Measurements from ENCODE around the gene WDR37.
"Not testable (repeated sequence)": the region's sequence is repeated elsewhere in the genome, so short reads cannot be mapped to it uniquely, and the experiment has no call there.

The WDR37 gene

DNA sequence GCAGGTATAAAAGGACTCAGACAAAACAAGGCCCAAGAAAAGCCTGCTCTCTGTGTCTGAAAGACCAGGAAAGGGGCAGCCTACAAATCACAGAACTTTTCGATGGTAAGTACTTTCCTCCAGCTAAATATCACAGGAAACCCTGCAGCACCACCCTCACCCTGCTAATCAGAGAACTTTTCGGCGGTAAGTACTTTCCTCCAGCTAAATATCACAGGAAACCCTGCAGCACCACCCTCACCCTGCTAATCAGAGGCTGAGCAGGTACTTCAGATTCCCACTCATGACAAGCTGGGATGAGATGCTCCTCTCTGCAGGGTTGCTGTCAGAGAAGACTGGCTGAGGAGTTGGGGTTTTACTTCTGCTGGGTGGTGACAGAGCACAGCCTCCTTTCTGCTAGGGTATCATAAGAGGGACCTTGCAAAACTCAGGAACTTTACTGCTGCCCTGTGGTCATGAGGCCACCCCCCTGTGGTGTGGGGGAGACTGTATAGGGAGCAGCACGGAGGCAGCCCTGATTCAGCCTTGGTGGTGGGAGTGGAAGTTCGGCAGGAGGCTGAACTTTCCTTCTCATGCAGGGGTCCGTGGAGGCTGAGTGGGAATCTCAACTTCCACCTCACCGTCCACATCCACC, 7.2 kb downstream of the WDR37 start:
- Histone ChIP-seq H3K27me3 (ENCODE audit: control insufficient read depth in 3 of 3, insufficient read depth in 3 of 3, low read depth in 1 of 3, low read length in 3 of 3) (no peaks in the 10 kb centered on the region), H4K8ac (ENCODE audit: low read depth, low read length) (no peak overlapping the region), H3K9me3 (replicated peaks in 1 of 2; ENCODE audit: control insufficient read depth in 2 of 2, insufficient read depth in 1 of 2, low read depth in 1 of 2, low read length in 2 of 2) (no peaks in the 10 kb centered on the region), H3K4me2 (ENCODE audit: insufficient read depth, low read length, poor library complexity, severe bottlenecking) (no peak overlapping the region), H3K9ac (ENCODE audit: low read depth, low read length, poor library complexity) (no peak overlapping the region), H3K18ac (ENCODE audit: low read length) (no peak overlapping the region), H2BK5ac (ENCODE audit: low read length) (no peak overlapping the region), H2BK12ac (ENCODE audit: low read length) (no peak overlapping the region), H4K91ac (ENCODE audit: low read depth, low read length, poor library complexity) (no peak overlapping the region), H3K14ac (ENCODE audit: low read length) (no peak overlapping the region), H2AK5ac (ENCODE audit: low read depth, low read length) (no peak overlapping the region), H2BK15ac (ENCODE audit: low read length) (no peak overlapping the region), H3K4me1 (ENCODE audit: control insufficient read depth in 2 of 2, insufficient read depth in 1 of 2, low read depth in 1 of 2, low read length in 2 of 2) (peaks cover 2 to 13% of the 10 kb centered on the region in 2 donors), H3K4ac (ENCODE audit: low read length) (no peak overlapping the region), H3K4me3 (ENCODE audit: low read length in 2 of 2) (no peak overlapping the region), H3K23ac (ENCODE audit: low read depth, low read length, poor library complexity) (no peak overlapping the region), H3K36me3 (replicated peaks in 1 of 2; ENCODE audit: control insufficient read depth in 2 of 2, insufficient read depth in 2 of 2, low read length in 2 of 2) (peaks cover 2 to 3% of the 10 kb centered on the region in 2 donors), H2BK120ac (ENCODE audit: low read depth, low read length) (no peak overlapping the region), H3K27ac (replicated peaks; ENCODE audit: low read length) (no peak overlapping the region), H2AFZ (ENCODE audit: low read length) (no peak overlapping the region), H3K79me1 (ENCODE audit: low read depth, low read length) (peaks cover 2% of the 10 kb centered on the region)
- no CpG with 5 or more reads among the region's 7 CpGs for WGBS, 2 donors (ENCODE audit: extremely low coverage in 2 of 2, insufficient read length in 2 of 2, insufficient replicate concordance in 1 of 2)
- no peak for DNase-seq (ENCODE audit: low spot score)

GRCh38 chr10:1064964-1065247, 8.7 kb downstream of the WDR37 start:
- no peaks in the 10 kb centered on the region for H3K9me3 ChIP-seq (replicated peaks in 1 of 2; ENCODE audit: control insufficient read depth in 2 of 2, insufficient read depth in 1 of 2, low read depth in 1 of 2, low read length in 2 of 2)
- no peak overlapping the region for H2BK15ac ChIP-seq (ENCODE audit: low read length)
- H2AFZ ChIP-seq (ENCODE audit: low read length): no peak overlapping the region
- H3K9ac ChIP-seq (ENCODE audit: low read depth, low read length, poor library complexity): no peak overlapping the region
- H2BK5ac ChIP-seq (ENCODE audit: low read length): no peak overlapping the region
- no peak overlapping the region for H4K8ac ChIP-seq (ENCODE audit: low read depth, low read length)
- no peak overlapping the region for H3K4ac ChIP-seq (ENCODE audit: low read length)
- H3K4me1 ChIP-seq (ENCODE audit: control insufficient read depth in 2 of 2, insufficient read depth in 1 of 2, low read depth in 1 of 2, low read length in 2 of 2): peaks cover 2 to 13% of the 10 kb centered on the region in 2 donors
- no peak overlapping the region for H3K14ac ChIP-seq (ENCODE audit: low read length)
- no peak overlapping the region for H2BK12ac ChIP-seq (ENCODE audit: low read length)
- 100% methylated on average over 1 to 2 of the region's 4 CpGs for WGBS, 2 donors (ENCODE audit: extremely low coverage in 2 of 2, insufficient read length in 2 of 2, insufficient replicate concordance in 1 of 2)
- peaks cover 2 to 3% of the 10 kb centered on the region in 2 donors for H3K36me3 ChIP-seq (replicated peaks in 1 of 2; ENCODE audit: control insufficient read depth in 2 of 2, insufficient read depth in 2 of 2, low read length in 2 of 2)
- DNase-seq (ENCODE audit: low spot score): no peak
- no peak overlapping the region for H3K18ac ChIP-seq (ENCODE audit: low read length)
- no peak overlapping the region for H3K27ac ChIP-seq (replicated peaks; ENCODE audit: low read length)
- no peak overlapping the region for H3K4me2 ChIP-seq (ENCODE audit: insufficient read depth, low read length, poor library complexity, severe bottlenecking)
- no peak overlapping the region for H2BK120ac ChIP-seq (ENCODE audit: low read depth, low read length)
- H4K91ac ChIP-seq (ENCODE audit: low read depth, low read length, poor library complexity): no peak overlapping the region
- no peaks in the 10 kb centered on the region for H3K27me3 ChIP-seq (ENCODE audit: control insufficient read depth in 3 of 3, insufficient read depth in 3 of 3, low read depth in 1 of 3, low read length in 3 of 3)
- H3K79me1 ChIP-seq (ENCODE audit: low read depth, low read length): peaks cover 2% of the 10 kb centered on the region
- H3K23ac ChIP-seq (ENCODE audit: low read depth, low read length, poor library complexity): no peak overlapping the region
- H2AK5ac ChIP-seq (ENCODE audit: low read depth, low read length): no peak overlapping the region
- H3K4me3 ChIP-seq (ENCODE audit: low read length in 2 of 2): no peak overlapping the region

DNA sequence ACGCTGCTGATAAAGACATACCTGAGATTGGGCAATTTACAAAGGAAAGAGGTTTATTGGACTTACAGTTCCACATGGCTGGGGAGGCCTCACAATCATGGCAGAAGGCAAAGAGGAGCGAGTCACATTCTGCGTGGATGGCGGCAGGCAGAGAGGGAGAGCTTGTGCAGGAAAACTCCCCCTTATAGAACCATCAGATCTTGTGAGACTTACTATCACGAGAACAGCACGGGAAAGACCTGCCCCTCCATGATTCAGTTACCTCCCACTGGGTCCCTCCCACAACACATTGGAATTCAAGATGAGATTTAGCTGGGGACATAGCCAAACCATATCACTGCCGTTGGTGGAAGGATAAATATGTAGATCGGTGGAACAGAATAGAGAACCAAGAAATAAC, 10.5 kb downstream of the WDR37 start:
- H2BK5ac ChIP-seq (ENCODE audit: low read length); H2BK120ac ChIP-seq (ENCODE audit: low read depth, low read length); H3K79me1 ChIP-seq (ENCODE audit: low read depth, low read length); H3K4me2 ChIP-seq (ENCODE audit: insufficient read depth, low read length, poor library complexity, severe bottlenecking); H2BK15ac ChIP-seq (ENCODE audit: low read length); H4K91ac ChIP-seq (ENCODE audit: low read depth, low read length, poor library complexity); H3K4me3 ChIP-seq (ENCODE audit: low read length in 2 of 2); H3K18ac ChIP-seq (ENCODE audit: low read length); H3K14ac ChIP-seq (ENCODE audit: low read length); H3K9ac ChIP-seq (ENCODE audit: low read depth, low read length, poor library complexity); DNase-seq (ENCODE audit: low spot score); H3K9me3 ChIP-seq (replicated peaks in 1 of 2; ENCODE audit: control insufficient read depth in 2 of 2, insufficient read depth in 1 of 2, low read depth in 1 of 2, low read length in 2 of 2); H2AFZ ChIP-seq (ENCODE audit: low read length); H3K27ac ChIP-seq (replicated peaks; ENCODE audit: low read length); H3K27me3 ChIP-seq (ENCODE audit: control insufficient read depth in 3 of 3, insufficient read depth in 3 of 3, low read depth in 1 of 3, low read length in 3 of 3); H2AK5ac ChIP-seq (ENCODE audit: low read depth, low read length); H3K36me3 ChIP-seq (replicated peaks in 1 of 2; ENCODE audit: control insufficient read depth in 2 of 2, insufficient read depth in 2 of 2, low read length in 2 of 2); H3K23ac ChIP-seq (ENCODE audit: low read depth, low read length, poor library complexity); H4K8ac ChIP-seq (ENCODE audit: low read depth, low read length); H3K4ac ChIP-seq (ENCODE audit: low read length); H2BK12ac ChIP-seq (ENCODE audit: low read length): not testable (repeated sequence)
- WGBS, 2 donors (ENCODE audit: extremely low coverage in 2 of 2, insufficient read length in 2 of 2, insufficient replicate concordance in 1 of 2): no CpG with 5 or more reads among the region's 8 CpGs
- H3K4me1 ChIP-seq (ENCODE audit: control insufficient read depth in 2 of 2, insufficient read depth in 1 of 2, low read depth in 1 of 2, low read length in 2 of 2): peaks cover 2 to 13% of the 10 kb centered on the region in 2 donors

DNA sequence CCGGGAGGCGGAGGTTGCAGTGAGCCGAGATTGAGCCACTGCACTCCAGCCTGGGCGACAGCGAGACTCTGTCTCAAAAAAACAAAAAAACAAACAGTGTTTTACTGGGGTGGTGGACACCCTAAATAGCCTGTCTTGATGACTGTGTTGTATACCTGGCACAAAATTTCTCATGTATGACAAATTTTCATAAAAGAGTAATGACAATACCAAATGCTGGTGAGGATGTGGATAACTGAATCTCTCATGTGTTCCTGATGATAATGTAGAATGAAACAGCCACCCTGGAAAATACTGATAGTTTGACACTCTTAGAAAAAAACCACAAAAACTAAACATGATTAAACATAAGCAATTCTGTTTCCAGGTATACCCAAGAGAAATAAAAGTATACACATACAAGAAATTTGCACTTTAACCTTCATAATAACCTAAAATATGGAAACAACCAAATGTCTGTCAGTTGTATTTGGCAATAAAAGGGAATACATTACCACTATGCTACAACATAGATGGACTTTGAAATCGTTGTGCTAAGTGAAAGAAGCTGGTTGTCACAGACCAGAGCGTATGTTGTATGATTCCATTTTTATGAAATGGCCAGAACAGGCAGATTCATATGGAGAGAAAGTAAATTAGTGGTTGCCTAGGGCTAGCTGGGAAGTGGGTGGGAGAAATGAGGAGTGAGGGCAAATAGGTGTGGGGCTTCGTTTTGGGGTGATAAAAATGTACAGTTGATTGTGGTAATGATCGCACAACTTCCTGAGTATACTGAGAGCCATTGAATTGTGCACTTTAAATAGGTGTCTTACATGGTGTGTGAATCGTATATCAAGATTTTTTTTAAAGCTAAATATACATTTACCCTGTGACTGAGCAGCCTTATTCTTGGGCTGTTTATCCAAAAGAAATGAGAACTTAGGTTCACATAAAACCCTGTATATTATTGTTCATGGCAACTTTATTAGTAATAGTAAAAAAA, 12.5 kb downstream of the WDR37 start:
- Histone ChIP-seq H2BK5ac (ENCODE audit: low read length) (no peak overlapping the region), H3K4me3 (ENCODE audit: low read length in 2 of 2) (no peak overlapping the region), H4K8ac (ENCODE audit: low read depth, low read length) (no peak overlapping the region), H2AK5ac (ENCODE audit: low read depth, low read length) (no peak overlapping the region), H3K14ac (ENCODE audit: low read length) (no peak overlapping the region), H3K36me3 (replicated peaks in 1 of 2; ENCODE audit: control insufficient read depth in 2 of 2, insufficient read depth in 2 of 2, low read length in 2 of 2) (peaks cover 2 to 22% of the 10 kb centered on the region in 2 donors), H2AFZ (ENCODE audit: low read length) (no peak overlapping the region), H3K4me1 (ENCODE audit: control insufficient read depth in 2 of 2, insufficient read depth in 1 of 2, low read depth in 1 of 2, low read length in 2 of 2) (peaks cover 2 to 9% of the 10 kb centered on the region in 2 donors), H3K4me2 (ENCODE audit: insufficient read depth, low read length, poor library complexity, severe bottlenecking) (no peak overlapping the region), H3K18ac (ENCODE audit: low read length) (no peak overlapping the region), H3K9me3 (replicated peaks in 1 of 2; ENCODE audit: control insufficient read depth in 2 of 2, insufficient read depth in 1 of 2, low read depth in 1 of 2, low read length in 2 of 2) (no peaks in the 10 kb centered on the region), H2BK120ac (ENCODE audit: low read depth, low read length) (no peak overlapping the region), H2BK12ac (ENCODE audit: low read length) (no peak overlapping the region), H3K9ac (ENCODE audit: low read depth, low read length, poor library complexity) (no peak overlapping the region), H3K4ac (ENCODE audit: low read length) (no peak overlapping the region), H3K23ac (ENCODE audit: low read depth, low read length, poor library complexity) (no peak overlapping the region), H3K27ac (replicated peaks; ENCODE audit: low read length) (no peak overlapping the region), H2BK15ac (ENCODE audit: low read length) (no peak overlapping the region), H3K27me3 (ENCODE audit: control insufficient read depth in 3 of 3, insufficient read depth in 3 of 3, low read depth in 1 of 3, low read length in 3 of 3) (no peaks in the 10 kb centered on the region), H3K79me1 (ENCODE audit: low read depth, low read length) (no peaks in the 10 kb centered on the region), H4K91ac (ENCODE audit: low read depth, low read length, poor library complexity) (no peak overlapping the region)
- DNase-seq (ENCODE audit: low spot score): no peak
- no CpG with 5 or more reads among the region's 10 CpGs for WGBS, 2 donors (ENCODE audit: extremely low coverage in 2 of 2, insufficient read length in 2 of 2, insufficient replicate concordance in 1 of 2)
